NCI-H510A treated with DMSO at 0.1 percent for 48 hours (cell line): ENCODE measurements around the gene GTF3C5.
"Not testable (repeated sequence)": the region's sequence is repeated elsewhere in the genome, so short reads cannot be mapped to it uniquely, and the experiment has no call there.

Experiments used
- DNase-seq: peaks from one replicate; lab custom pipeline; 2025; lab: John Stamatoyannopoulos, UW

The GTF3C5 gene

DNA sequence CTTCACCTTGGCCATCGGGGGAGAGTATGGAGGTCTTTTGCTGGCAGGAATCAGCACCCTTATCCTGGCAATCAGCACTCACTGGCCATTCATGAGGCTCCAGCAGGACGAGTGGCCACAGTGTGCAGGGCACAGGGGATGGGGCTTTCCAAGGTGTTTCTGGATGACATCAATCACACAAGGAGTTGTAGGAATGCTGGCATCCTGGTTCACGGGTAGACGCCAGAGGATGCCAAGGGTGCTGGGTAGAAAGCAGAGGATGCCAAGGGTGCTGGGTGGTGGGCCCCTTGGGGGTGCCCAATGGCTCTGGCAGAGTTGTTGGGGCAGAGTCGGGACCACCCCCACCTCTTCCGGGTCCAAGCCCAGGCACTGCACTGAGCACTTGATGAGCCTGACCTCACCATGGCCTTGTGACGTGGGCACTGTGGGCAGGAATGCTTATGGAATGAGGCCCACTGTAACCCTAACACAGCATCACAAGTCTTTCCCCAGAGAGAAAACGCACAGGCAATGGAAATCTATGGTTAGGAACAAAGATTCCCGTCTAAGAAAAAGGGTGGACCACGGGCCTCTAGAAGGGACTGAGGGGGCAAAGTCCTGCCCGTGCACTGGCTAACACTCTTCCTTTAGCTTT is 60.1 kb downstream of the GTF3C5 start:
- no peak for DNase-seq

- not testable (repeated sequence) for DNase-seq
Measured at GRCh38 chr9:133094351-133094750, 63.6 kb downstream of the GTF3C5 start.

GRCh38 chr9:133094842-133095393 is 64.1 kb downstream of the GTF3C5 start:
- DNase-seq, result no peak

GRCh38 chr9:133098104-133098754 is 67.4 kb downstream of the GTF3C5 start:
- no peak for DNase-seq

GRCh38 chr9:133098871-133099270 is 68.1 kb downstream of the GTF3C5 start:
- no peak for DNase-seq

DNA sequence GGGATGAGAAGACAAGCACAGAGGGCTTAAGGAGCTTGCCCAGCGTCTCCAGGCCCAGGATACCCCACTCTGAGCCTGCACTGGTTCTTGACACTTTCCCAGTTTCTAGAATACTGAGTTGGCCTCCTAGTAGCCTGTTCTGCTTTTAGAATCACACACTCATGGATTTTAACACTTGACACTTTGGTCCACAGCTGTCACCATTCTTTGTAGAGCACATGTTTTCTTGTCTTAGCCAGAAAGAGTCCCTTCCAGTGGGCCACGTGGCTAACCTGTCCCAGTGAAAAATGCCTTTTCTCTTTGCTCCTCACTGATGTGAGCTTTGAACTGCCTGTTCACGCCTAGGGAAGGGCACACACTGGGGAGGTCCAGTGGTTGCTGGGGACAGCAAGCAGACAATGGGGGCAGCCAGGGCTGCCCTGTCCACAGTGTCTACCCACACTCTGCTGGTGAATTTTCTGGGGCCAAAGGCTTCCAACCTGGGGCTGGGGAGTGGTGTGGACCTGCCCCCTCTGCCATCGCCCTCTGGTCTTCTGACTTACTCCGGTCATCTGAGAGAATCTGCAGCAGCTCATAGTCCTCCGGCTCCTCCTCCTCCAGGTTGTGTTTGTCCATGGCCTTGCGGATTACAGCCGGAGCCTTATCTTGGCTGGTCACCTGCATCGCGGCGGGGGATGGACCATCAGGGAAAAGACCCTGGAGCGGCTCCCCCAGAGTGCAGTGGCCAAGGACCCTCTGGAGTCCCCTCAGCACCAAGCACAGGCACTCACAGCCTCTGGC is 69.1 kb downstream of the GTF3C5 start:
- no peak for DNase-seq

DNA sequence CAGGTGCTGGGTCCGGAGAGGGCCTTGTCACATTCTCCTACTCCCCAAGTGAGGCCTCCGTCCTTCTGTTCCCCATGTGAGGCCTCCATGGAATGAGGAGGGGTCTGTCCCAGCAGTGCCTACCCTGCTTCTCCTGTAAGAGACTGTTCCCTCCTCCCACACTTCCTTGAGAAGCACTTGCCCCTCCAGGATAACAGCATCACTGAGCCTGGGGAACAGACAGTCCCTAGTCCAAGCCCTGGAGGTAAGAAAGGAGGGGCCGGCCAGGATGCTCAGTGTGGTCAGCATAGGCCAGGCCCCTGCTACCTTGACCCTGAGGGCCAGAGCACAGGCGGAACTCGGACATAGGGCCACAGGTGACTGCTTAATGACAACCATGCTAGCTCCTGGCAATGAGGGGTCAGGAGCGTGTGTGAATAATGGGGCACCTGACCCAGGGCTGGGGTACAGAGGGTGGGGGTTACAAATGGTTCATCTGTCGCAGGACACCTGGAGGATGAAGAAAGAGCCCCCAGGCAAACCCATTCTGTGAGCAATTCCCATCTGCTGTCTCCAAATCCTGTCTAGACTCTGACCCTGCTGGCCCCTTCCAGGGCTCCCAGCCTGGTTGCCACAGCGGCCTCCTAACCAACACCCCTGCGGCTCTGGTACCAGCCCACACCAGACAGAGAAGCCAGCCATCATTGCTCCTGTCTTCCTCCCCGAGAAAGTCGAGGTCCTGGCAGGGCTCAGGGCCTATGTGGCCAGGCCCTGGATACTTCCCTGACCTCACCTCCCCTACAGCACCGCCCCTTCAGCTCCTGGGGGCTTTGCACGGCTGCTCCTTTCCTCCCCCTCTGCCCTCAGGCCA is 69.9 kb downstream of the GTF3C5 start:
- no peak for DNase-seq

DNA sequence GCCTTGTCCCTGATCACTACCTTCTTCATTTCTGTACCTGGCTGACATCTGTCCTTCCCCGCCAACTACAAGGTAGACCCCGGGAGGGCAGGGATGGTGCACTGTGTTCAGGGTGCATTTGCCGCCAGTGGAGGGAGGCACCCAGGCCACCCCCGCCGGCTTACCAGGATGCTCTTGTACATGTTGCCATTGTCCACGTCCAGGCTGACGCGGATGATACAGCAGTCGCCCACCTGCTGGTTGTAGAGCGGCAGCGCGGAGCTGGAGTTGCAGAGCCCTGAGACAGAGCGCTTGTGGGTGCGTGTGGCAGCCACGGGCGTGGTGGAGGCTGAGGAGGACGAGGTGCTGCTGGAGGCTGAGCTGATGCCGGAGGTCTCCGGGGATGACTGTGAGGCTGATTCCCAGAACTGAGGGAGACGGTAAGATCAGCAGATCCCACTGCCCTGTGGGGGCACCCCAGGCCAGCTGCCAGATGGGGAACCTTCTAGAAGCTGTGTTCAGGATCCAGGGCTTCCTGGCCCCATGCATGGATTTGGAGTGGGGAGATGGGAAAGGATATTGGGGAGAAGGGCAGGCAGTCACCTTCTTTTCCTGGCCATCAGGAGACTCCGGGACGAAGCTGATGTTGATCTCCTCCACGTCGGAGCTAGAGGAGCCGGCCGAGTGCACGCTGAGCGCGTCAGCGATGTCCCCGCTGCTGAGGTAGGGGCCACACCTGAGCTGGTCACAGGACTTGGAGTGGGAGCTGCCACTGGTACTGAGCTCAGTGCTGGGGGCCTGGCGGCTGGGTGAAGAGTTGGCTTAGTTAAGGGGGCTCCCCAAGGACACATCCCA is 70.8 kb downstream of the GTF3C5 start:
- no peak for DNase-seq

GRCh38 chr9:133102190-133103021 is 71.6 kb downstream of the GTF3C5 start:
- DNase-seq, result no peak

DNA sequence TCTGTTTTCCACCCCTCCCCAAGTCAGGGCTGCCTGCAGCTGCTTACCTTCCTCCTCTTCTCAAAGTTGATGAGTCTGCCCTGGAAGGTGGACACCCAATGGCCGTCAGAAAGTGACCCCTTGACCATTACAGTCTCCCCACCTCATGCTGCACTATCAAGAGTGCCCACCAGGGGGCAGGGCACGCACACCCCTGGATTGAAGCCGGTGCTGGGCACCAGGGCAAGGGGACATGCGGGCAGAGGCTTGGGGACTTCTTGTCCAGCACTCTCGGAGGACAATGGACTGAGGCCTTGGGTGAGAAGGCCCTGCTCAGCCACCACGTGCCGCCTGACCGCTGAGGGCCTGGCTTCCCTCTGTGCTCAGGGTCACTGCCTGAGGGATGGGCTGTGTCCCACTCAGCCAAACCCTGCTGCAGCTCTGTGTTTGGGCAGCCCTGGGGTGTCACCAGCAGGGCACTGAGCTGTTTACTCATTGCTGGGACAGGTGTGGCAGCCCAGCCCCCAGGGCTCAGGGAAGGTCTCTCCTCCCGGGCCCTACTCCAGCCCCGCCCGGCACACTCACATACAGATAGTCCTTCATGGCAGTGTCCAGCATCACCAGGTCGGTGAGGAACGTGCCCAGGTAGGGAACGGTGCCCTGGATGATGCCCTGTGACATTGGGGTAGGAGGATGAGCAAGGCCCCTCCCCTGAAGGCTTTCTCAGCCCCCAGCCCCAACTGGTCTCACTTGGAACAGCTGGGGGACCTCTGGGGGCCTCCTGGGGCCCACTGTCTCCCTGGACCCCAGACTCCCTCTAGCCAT is 72.6 kb downstream of the GTF3C5 start:
- peak; percentile 28 for DNase-seq

DNA sequence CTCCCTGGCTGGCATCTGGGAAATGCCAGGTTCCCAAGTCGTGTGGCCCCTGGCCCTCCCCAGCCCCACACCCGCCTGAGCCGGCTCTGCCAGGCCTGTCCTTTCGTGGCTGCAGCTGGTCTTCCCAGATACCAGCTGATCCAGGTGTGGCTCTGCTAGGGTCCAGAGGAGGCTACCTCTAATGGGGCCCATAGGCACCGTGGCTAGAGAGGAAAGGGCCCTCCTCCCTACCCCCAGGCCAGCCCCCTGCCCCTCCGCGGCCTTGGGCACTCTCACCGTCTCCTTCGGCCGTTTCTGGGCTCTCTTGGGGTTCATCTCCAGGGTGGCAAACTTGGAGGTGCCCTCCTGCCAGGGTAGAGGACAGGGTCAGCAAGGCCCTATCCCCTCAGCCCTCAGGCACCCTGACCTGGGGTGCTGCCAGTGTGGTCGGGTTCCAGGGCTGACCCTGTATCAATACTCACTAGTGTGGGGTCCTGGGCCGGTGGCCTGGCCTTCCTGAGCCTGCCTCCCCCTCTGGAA is 73.2 kb downstream of the GTF3C5 start:
- DNase-seq, result no peak

DNA sequence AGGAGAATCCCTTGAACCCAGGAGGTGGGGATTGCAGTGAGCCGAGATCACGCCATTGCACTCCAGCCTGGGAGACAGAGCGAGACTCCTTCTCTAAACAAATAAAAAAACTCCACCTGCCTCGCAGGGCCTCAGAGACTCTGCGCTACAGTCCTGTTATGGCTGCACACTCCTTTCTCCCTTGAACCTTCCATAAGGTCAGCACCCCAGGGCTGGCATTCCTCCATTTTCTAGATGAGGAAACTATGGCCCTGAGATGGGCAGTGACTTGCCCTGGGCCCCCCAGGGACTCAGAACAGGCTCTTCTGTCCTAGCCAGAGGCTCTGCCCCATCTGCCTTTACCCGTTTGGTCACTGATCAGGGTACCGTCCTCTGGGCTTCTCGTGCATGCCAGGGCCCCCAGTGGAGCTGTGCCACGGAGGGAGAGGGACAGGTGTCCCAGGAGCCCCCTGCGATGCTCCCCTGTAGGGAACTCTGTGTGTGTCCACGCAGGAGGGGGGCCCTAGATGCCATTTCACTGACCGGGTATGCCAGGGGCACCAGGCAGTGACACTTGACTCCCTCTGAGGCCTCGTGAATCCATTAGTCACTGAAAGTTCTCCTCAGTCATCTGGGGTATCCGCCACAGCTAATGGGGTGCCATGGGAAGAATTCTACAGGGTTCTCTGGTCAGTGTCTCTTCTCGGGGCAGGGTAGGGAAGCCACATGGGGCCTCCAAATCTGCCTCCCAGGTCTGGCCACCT is 74.1 kb downstream of the GTF3C5 start:
- DNase-seq, result no peak

GRCh38 chr9:133105461-133105770 is 74.6 kb downstream of the GTF3C5 start:
- no peak for DNase-seq

- no peak for DNase-seq
Measured at GRCh38 chr9:133106511-133107244, 75.9 kb downstream of the GTF3C5 start.

GRCh38 chr9:133107245-133107722 is 76.5 kb downstream of the GTF3C5 start:
- no peak for DNase-seq
